NCI-H187 treated with DMSO at 0.1 percent for 48 hours (cell line): ENCODE data around the gene JMJD1C.
"Not testable (repeated sequence)": the region's sequence is repeated elsewhere in the genome, so short reads cannot be mapped to it uniquely, and the experiment has no call there.

ENCODE experiments used
- DNase-seq: peaks from one replicate; lab custom pipeline; 2025; lab: John Stamatoyannopoulos, UW

Gene JMJD1C

GRCh38 chr10:63393050-63393449, 72.7 kb downstream of the JMJD1C start:
- no peak for DNase-seq

- no peak for DNase-seq
Measured at GRCh38 chr10:63392224-63392623, 73.6 kb downstream of the JMJD1C start.

- DNase-seq: no peak
Measured at GRCh38 chr10:63391812-63392211, 74.0 kb downstream of the JMJD1C start.

GRCh38 chr10:63390521-63390920, 75.3 kb downstream of the JMJD1C start:
- DNase-seq: no peak

- DNase-seq: no peak
Measured at GRCh38 chr10:63388421-63389031, 77.3 kb downstream of the JMJD1C start.

GRCh38 chr10:63385254-63385653, 80.5 kb downstream of the JMJD1C start:
- no peak for DNase-seq

GRCh38 chr10:63384675-63385074, 81.1 kb downstream of the JMJD1C start:
- no peak for DNase-seq

- DNase-seq: no peak
Measured at GRCh38 chr10:63384001-63384400, 81.8 kb downstream of the JMJD1C start.

- DNase-seq: no peak
Measured at GRCh38 chr10:63383141-63383540, 82.6 kb downstream of the JMJD1C start.

GRCh38 chr10:63382066-63382465, 83.7 kb downstream of the JMJD1C start:
- no peak for DNase-seq

- not testable (repeated sequence) for DNase-seq
Measured at GRCh38 chr10:63377305-63377661, 88.5 kb downstream of the JMJD1C start.

GRCh38 chr10:63376560-63377304, 89.0 kb downstream of the JMJD1C start:
- DNase-seq: no peak

- no peak for DNase-seq
Measured at GRCh38 chr10:63375859-63376258, 89.9 kb downstream of the JMJD1C start.

- no peak for DNase-seq
Measured at GRCh38 chr10:63375458-63375857, 90.3 kb downstream of the JMJD1C start.

- DNase-seq: no peak
Measured at GRCh38 chr10:63374991-63375390, 90.8 kb downstream of the JMJD1C start.

GRCh38 chr10:63373176-63373575, 92.6 kb downstream of the JMJD1C start:
- no peak for DNase-seq

- no peak for DNase-seq
Measured at GRCh38 chr10:63369711-63370110, 96.1 kb downstream of the JMJD1C start.

- no peak for DNase-seq
Measured at GRCh38 chr10:63368365-63368764, 97.4 kb downstream of the JMJD1C start.

GRCh38 chr10:63366933-63367332, 98.8 kb downstream of the JMJD1C start:
- no peak for DNase-seq

- no peak for DNase-seq
Measured at GRCh38 chr10:63365976-63366765, 99.6 kb downstream of the JMJD1C start.

GRCh38 chr10:63364918-63365317, 100.9 kb downstream of the JMJD1C start:
- no peak for DNase-seq

- DNase-seq: no peak
Measured at GRCh38 chr10:63363951-63364350, 101.8 kb downstream of the JMJD1C start.

GRCh38 chr10:63355682-63356081, 110.1 kb downstream of the JMJD1C start:
- DNase-seq: no peak
